HG03045 (cell line): ENCODE measurements around the gene PKN1.

Source experiments
- ATAC-seq: cut with Tn5 transposase; IDR thresholded peaks from one replicate; pipeline ENCODE4 v1.9.1; 2021; ENCODE audit warnings: mild to moderate bottlenecking, moderate library complexity; ENCODE audit not compliant: unreplicated experiment

The PKN1 gene

GRCh38 chr19:14405758-14406644 is 27.1 kb upstream of the PKN1 start:
- peak; percentile 62 for ATAC-seq

GRCh38 chr19:14406645-14407401 is 26.3 kb upstream of the PKN1 start:
- no peak for ATAC-seq

- no peak for ATAC-seq
Measured at GRCh38 chr19:14407605-14408484, 25.3 kb upstream of the PKN1 start.

- no peak for ATAC-seq
Measured at GRCh38 chr19:14408491-14409145, 24.5 kb upstream of the PKN1 start.

- ATAC-seq: no peak
Measured at GRCh38 chr19:14409146-14410023, 23.7 kb upstream of the PKN1 start.

GRCh38 chr19:14410091-14411051 is 22.7 kb upstream of the PKN1 start:
- ATAC-seq: no peak

GRCh38 chr19:14411161-14411937 is 21.8 kb upstream of the PKN1 start:
- no peak for ATAC-seq

- ATAC-seq: no peak
Measured at GRCh38 chr19:14411938-14412245, 21.2 kb upstream of the PKN1 start.

- no peak for ATAC-seq
Measured at GRCh38 chr19:14412324-14412995, 20.6 kb upstream of the PKN1 start.

GRCh38 chr19:14412996-14413692 is 20.0 kb upstream of the PKN1 start:
- ATAC-seq: no peak

- no peak for ATAC-seq
Measured at GRCh38 chr19:14413693-14414181, 19.4 kb upstream of the PKN1 start.

GRCh38 chr19:14414926-14415690 is 18.0 kb upstream of the PKN1 start:
- ATAC-seq: no peak

GRCh38 chr19:14416817-14417231 is 16.3 kb upstream of the PKN1 start:
- no peak for ATAC-seq

- ATAC-seq: peak; percentile 51
Measured at GRCh38 chr19:14418856-14419105, 14.3 kb upstream of the PKN1 start.

GRCh38 chr19:14419106-14419813 is 13.8 kb upstream of the PKN1 start, which contains the start of gene DDX39A:
TSS of gene DDX39A (minus strand) at chr19:14419341. CDS start at chr19:14413220, 6,121 bp downstream.
- ATAC-seq: peak; percentile 73
